Measurements from ENCODE around the gene EHMT2.

GRCh38 chr6:31859923-31860322 is 37.6 kb downstream of the EHMT2 start:
- TF ChIP-seq ATF3 (CRISPR knock-in tag; conservative IDR thresholded peaks at IDR 0.05) (no peak), CTCF (IDR thresholded peaks at IDR 0.05) (no peak), FOXK1 (CRISPR knock-in tag; IDR thresholded peaks at IDR 0.05) (no peak)
- TF ChIP-seq, protein P1, sequence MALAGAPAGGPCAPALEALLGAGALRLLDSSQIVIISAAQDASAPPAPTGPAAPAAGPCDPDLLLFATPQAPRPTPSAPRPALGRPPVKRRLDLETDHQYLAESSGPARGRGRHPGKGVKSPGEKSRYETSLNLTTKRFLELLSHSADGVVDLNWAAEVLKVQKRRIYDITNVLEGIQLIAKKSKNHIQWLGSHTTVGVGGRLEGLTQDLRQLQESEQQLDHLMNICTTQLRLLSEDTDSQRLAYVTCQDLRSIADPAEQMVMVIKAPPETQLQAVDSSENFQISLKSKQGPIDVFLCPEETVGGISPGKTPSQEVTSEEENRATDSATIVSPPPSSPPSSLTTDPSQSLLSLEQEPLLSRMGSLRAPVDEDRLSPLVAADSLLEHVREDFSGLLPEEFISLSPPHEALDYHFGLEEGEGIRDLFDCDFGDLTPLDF (CRISPR knock-in tag; IDR thresholded peaks at IDR 0.05), result no peak
- TF ChIP-seq, protein P2, sequence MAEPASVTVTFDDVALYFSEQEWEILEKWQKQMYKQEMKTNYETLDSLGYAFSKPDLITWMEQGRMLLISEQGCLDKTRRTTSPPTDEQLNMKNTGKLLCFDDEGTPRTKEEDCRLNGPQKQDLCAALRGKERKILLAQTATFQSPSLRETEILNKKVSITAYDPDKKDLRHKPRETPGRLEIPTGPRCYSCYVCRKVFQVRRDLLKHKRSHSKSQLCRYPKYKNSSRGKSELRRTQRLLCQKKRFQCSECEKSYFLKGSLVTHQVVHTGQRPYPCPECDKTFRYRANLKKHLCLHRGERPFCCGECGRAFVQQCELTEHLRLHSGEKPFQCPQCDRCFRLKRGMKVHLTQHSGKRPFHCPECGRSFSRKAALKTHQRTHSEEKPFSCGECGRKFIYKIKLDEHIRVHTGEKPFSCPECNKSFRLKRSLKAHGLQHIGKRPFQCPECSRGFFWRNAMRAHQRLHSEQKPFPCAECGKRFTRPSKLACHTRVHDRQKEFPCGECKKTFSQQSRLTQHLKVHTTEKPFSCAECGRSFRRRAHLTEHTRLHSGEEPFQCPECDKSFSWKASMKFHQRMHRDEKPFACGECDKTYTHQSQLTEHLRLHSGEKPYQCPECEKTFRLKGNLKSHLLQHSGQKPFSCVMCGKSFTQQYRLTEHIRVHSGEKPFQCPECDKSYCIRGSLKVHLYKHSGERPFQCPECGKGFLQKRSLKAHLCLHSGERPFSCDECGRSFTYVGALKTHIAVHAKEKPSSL (CRISPR knock-in tag; conservative IDR thresholded peaks at IDR 0.05), result no peak
- TF ChIP-seq, protein P3, sequence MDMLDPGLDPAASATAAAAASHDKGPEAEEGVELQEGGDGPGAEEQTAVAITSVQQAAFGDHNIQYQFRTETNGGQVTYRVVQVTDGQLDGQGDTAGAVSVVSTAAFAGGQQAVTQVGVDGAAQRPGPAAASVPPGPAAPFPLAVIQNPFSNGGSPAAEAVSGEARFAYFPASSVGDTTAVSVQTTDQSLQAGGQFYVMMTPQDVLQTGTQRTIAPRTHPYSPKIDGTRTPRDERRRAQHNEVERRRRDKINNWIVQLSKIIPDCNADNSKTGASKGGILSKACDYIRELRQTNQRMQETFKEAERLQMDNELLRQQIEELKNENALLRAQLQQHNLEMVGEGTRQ (CRISPR knock-in tag; IDR thresholded peaks at IDR 0.05), result no peak
- TF ChIP-seq, protein P4, sequence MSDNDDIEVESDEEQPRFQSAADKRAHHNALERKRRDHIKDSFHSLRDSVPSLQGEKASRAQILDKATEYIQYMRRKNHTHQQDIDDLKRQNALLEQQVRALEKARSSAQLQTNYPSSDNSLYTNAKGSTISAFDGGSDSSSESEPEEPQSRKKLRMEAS (CRISPR knock-in tag; IDR thresholded peaks at IDR 0.05), result no peak

All from WTC11 (cell line).